Daoy (cell line): ENCODE measurements around the gene CPNE2. TPM values are rescaled to one million over a fixed set of nuclear protein-coding genes. Genes with fewer than 3 reads are reported as not detected.

ENCODE experiments used
- DNase-seq: peaks from one replicate; pipeline ENCODE4 v3.0.0-alpha.2; 2015; ENCODE audit warnings: low read depth
- total RNA-seq: library from RNA; depleted of rRNA; stranded (reverse); fragments of >200 nt; shearing (Covaris generic); gene quantifications from 2 replicates; pipeline ENCODE4 v1.2.3, GENCODE V29; 2014

Gene CPNE2
- total RNA-seq, 1 experiment from 2014 or later = 10.0 TPM

GRCh38 chr16:57144027-57144426, 51.6 kb downstream of the CPNE2 start:
- no peak for DNase-seq

DNA sequence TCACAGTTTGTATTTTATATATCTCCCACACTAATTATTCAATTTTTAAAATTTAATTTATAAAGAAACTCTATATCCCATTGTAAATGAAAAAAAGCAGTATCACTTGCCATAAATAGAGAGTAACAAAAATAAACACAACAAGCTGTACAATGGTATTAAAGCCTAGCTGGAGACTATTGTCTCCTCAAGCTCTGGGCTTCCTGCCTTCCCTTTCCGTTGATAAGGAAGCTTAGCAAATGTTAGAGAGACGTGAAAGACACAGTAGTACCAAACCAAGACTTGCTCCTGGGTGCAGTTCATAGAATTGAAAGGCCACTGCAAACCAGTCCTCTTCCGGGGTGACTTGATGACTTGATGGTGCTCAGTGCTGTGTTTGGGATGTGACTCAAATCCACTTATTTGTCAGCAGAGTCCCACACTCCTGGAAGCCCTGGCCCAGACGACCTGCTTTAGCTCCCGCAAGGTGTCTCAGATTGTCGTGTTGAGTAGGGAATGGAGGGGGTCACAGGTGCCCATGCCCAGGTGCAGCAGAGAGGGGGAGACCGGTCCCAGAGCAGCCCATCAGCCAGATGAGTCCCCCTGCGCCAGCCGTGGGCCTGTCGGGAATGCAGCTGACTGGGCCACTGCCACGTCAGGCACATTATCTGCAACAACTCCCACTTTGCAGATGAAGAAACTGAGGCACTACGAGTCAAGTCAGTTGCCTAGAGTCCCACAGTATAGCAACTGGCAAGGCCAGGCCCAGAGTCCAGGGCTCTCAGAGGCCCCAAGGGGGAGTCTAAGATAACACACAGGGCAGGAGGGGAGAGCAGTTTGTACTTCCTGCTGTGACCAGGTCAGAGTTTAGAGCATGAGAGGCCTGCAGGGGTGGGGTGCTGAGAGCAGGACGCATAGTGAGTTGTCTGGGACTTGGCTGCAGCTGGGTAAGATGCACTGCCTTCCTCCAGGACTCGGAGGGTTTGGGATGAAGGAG, 53.0 kb downstream of the CPNE2 start:
- DNase-seq = no peak

- no peak for DNase-seq
Measured at GRCh38 chr16:57146040-57146647, 53.8 kb downstream of the CPNE2 start.

GRCh38 chr16:57146735-57147134, 54.4 kb downstream of the CPNE2 start:
- no peak for DNase-seq

DNA sequence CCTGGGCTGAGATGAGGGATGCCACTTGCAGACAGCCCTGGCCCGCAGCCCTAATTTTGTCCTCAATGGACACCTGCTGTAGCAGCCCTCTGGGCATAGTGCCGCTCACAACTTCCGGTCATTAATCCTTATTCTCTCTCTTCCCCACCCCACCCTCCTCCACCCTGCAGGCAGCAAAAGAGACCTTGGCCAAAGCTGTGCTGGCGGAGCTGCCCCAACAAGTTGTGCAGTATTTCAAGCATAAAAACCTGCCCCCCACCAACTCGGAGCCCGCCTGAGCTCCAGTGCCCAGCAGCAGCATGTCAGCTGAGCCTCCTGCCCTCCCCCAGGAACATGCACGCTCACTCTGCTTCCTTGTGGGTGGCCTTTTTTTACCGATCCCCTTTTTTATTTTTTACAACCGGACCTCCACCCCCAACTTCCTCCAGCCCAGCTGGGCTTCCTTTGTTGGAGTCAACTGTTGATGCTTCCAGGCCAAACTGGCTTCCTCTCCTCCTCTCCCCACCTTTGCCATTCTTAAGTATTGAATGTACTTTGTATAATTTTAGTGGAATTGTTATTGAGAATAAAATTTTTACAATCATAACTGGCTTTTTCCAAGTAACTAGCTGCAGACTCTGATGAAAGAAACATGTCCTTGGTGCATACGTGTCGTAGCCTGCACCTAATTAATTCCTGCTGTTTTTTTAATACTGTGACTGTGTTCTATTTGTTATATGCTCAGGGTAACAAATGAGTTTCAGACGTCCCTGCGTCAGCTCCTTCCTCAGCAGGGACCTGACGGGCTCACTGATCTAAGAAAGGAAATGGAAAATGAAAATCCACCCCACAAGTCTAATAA, 55.2 kb downstream of the CPNE2 start:
- no peak for DNase-seq

GRCh38 chr16:57148481-57148880, 56.1 kb downstream of the CPNE2 start:
- DNase-seq = no peak

GRCh38 chr16:57149391-57149790, 57.0 kb downstream of the CPNE2 start:
- no peak for DNase-seq

DNA sequence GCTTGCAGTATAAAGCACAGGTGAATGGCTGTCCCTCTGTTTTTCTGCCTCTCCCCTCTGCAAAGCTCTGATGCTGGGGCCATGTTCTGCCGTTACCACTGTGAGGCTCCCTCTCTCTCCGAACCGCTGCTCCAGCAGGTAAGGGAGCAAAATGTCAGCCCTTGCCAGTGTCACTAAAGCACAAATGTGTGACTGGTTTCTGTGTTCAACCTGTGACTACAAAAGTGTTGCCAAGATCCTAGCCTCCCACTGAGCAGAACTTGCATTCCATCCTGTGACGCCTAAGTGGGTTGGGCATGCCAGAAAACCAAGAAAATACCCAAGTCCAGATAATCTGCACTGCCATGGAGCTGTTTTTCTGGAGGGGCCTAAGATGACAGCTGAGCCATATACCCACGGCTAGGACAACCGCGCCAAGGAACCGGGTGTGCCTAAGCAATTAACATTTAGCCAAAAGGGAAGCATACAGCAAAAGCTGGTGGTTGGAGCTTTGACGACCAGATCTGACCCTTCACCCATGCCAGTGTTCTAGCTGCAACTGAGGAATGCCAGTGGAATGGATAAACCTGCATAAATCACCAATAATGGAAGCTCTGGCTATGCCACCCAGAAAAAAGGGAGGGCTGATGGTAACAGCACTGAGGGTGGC, 58.4 kb downstream of the CPNE2 start:
- DNase-seq = no peak

DNA sequence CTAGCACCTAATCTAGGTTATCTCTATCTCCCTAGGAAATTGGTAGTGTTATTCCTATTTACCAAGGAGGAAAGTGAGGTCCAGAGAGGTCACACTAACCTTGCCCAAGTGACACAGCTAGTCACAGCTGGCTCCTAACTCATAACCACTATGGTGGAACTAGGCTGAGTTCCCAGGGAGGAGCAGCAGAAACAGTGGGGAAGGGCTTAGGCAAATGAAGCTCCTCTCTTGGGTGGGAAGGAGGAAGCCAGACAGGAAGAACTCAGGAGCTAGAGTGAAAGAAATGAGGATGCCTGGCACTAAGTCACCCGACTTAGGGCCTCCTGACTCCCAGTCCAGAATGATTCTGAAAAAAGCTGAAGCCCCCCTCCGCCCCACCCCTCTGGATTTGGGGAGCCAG, 59.0 kb downstream of the CPNE2 start:
- DNase-seq = no peak

GRCh38 chr16:57152096-57153093, 60.0 kb downstream of the CPNE2 start:
- DNase-seq = no peak

GRCh38 chr16:57153841-57154240, 61.5 kb downstream of the CPNE2 start:
- DNase-seq = no peak

- no peak for DNase-seq
Measured at GRCh38 chr16:57155702-57156350, 63.4 kb downstream of the CPNE2 start.

DNA sequence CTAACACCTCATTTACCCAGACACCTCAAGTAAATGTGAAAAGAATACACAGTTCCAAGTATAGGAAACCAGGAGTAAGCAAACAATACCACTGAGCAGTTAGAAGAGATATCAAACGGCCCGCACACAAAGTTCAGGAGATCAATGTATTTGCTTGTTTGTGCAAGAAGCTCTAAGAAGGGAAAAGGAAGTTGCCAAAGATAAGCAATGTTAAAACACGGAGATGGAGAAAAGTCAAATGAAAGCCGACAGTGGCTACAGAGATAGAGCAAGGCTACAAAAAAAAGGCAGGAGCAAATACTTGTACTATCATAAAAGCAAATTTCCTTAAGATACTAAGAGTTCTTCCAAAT, 63.9 kb downstream of the CPNE2 start:
- DNase-seq = no peak

DNA sequence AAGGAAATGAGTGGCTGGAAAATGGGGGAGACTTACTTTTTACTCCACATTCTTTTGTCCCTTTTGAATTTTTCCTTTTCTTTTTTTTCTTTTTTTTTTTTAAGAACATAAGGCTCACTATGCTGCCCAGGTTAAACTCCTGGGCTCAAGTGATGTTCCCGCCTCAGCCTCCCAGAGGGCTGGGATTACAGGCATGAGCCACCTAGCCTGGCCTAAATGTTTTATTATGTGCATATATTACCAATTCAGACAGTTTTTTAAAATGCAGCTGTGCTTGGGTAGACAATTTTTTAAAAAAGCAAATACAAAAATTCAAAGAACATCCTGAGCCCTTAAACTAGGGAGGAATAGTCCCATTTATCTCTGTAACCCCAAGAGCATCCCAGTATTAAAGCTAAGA, 65.2 kb downstream of the CPNE2 start:
- no peak for DNase-seq

DNA sequence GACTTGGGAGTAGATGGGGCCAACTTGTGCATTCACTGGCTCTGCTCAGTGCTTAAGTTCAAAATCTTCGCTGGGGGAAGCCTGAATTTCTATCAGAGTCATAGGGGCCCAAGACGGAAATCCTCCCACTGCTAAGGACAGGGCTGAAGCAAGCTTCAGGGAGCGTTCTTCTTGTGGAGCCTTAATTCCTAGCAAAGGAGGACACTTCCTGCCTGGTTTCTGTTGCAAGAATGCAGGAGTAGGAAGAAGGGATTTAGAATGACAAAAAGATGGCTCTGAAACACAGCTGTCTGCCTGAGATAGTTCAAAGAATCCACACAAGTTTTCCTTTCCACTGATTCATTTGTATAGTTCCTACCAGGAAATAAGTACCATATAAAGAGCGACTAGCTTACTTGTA, 67.1 kb downstream of the CPNE2 start:
- DNase-seq = no peak

DNA sequence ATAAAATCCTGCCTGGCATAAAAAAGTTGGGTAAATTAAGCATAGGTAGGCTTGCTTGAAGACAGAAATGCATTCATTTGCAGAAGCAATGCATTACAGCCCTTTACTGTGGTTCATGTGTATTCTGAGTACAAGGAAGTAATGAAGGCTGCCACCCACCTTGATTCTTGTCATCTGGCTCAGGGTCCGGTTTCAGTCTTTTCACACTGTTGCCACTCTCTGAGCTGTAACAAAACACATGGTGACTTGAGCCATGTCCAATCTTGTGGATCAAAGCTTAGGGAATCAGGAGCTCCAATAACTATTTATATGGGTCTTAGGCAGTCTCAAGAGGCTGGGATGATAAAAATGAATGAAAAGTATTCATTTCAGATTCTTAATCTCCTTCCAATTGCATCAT, 71.5 kb downstream of the CPNE2 start:
- DNase-seq = no peak

DNA sequence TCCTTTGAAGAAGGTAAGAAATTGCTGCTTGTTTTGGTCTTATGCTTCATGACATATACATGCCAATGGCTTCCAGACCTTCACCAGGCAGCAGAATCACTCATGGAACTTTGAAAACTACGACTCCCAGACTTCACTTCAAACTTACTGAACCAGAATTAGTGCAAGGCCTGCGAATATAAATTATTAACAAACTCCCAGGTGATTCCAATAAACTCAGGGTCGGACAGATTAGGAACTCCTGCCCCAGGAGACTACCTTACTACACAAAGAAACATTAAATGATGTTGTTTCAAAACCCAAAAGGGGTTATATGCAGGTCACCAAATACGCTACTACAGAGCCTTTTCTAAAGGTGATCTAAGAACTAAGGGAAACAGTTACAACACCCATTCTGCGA, 73.1 kb downstream of the CPNE2 start:
- DNase-seq = no peak

DNA sequence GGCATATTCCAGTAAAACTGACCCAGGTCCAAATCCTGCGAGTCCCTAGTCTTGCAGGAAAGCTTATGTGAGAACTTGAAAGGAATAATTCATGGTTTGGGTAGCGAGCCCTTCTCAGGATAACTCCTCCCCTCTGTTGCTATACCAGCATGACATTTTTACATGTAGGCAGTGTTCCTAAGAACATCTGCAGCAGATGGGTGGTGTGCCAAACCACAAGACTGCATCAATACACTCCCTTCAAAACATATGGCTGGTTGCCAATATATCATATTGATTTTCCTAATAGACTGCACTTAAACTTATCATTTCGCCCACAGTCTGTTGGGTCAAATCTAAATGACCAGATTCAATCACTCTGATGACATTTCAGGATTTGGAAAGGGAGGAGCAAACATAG, 73.6 kb downstream of the CPNE2 start:
- no peak for DNase-seq

GRCh38 chr16:57166451-57166850, 74.1 kb downstream of the CPNE2 start:
- DNase-seq = no peak

DNA sequence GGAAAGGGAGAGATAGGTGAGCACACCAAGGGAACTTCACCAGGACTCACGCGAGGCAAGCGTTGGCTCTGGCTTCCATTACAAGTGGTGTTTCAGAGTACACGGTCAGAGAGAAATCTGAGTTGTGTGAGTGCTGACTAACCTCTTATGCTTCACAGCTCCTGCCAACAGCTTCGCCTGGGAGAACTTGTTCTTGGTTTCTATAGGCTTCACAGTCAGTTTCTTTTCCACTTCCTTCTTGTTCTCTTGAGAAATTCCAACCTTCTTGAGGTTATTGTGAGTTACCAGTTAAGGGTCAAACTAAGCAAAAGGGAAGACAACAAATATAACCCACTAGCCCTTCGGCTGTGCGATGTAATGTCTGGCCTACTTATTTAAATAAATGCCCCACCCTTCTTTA, 74.6 kb downstream of the CPNE2 start:
- DNase-seq = no peak
